VCaP (cell line): Measurements from ENCODE around the gene UNC93B1.

Experiments
- H3K27ac ChIP-seq: fragments of 450-650 bp; 2 replicates; pipeline ENCODE4 v1.5.1; 2017
- CTCF ChIP-seq: fragments of 450-650 bp; conservative IDR thresholded peaks from 2 replicates; pipeline ENCODE4 v1.5.1; 2017; ENCODE audit warnings: mild to moderate bottlenecking, moderate library complexity

The UNC93B1 gene

DNA sequence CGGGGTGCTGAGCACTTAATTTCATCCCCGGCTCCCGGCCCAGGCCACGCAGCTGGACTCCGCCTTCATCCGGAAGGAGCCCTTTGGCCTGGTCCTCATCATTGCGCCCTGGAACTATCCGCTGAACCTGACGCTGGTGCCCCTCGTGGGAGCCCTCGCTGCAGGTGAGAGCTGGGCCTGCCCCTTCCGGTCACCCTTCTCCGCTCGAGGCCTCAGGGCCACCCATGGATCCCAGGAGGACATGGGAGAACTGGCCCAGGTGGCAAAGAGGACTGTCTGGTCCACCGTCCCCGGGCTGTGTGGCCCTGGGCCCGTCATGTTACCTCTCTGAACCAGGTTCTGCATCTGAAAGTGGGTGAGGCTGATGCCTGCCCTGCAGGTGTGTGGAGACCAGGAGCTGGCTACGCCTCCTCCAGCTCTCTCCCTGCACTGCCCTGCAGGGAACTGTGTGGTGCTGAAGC lies 14.9 kb upstream of the UNC93B1 start:
- no peak for TF ChIP-seq CTCF
- no peak overlapping the region for H3K27ac ChIP-seq

DNA sequence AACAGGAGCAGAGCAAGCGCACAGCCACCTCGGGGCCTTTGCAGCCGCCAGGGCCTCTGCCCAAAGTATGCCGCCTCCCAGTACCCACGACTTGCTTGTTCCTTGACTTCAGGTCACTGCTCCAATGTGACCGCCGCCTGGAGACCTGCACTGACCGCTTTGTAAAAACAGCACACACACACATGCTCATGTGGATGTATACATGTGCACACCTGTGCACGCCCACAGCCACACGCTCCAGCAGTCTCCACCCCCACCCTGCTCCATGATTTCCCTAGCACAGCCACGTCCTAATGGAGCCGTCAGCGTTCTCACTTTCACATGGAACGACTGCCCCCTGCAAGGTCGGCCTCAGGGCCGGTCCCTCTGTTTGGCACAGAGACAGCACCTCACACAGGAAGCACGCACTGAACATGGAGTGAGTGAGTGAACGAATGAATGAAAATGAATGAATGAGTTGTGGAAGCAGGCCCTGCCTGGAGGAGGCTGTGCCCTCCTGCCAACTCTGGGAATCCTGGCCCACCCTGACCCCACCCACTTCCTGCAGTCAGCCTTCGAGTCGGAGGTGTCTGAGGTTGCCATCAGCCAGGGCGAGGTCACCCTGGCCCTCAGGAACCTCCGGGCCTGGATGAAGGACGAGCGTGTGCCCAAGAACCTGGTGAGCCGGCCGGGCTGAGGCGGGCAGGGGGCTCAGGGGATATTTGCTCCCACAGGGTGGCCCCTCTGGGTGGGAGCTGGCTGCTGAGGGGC lies 14.3 kb upstream of the UNC93B1 start:
- TF ChIP-seq CTCF = no peak
- no peak overlapping the region for H3K27ac ChIP-seq

GRCh38 chr11:68016904-68017817 lies 13.3 kb upstream of the UNC93B1 start:
- H3K27ac ChIP-seq = no peak overlapping the region
- no peak for TF ChIP-seq CTCF

DNA sequence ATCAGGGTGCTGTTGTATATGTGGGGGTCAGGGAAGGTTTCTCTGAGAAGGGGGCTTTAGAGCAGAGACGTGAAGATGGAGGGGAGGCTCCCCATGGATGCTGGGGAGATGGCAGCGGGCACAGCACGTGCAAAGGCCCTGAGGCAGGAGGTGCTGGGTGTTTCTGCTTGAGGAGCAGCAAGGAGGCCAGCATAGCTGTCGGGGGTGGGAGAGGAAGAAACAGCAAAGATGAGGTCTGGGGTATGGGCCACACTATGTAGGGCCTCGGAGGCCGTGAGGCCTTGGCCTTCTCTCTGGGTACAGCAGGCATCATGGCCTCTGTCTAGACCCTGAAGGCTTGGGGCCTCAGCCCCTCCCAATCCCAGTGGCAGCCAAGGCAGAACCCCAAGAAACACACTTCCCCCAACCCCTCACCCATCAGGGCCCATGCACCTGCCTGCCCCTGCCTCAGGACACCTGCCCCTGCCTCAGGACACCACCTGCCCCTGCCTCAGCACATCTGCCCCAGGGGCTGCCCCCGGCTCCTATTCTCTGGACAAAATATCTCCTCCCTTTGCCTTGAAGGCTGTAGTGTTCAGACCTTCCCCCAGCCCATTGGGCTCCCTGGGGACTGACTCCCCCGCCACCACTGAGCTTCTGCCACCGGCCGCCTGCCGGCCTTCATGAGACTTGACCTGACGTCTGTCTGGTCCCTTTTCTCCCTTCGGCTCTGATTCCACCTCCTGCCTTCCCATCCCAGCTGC lies 12.4 kb upstream of the UNC93B1 start:
- H3K27ac ChIP-seq = no peak overlapping the region
- no peak for TF ChIP-seq CTCF

DNA sequence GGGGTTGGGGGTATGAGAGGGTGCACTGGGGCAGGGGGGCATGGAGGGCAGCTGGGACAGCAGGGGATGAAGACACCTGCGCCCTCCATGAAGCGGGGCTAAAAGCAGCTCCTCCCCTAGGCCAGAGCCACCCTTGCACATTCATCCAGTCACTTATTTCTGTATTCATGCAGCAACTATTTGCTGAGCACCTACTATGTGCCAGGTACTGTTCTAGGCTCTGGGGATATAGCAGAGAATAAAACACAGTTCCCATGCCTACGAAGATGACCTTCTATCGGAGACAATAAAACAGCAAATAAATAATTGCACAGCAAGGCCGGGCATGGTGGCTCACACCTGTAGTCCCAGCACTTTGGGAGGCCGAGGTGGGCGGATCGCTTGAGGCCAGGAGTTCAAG lies 11.6 kb upstream of the UNC93B1 start:
- TF ChIP-seq CTCF = no peak

GRCh38 chr11:68014947-68015447 lies 11.1 kb upstream of the UNC93B1 start:
- H3K27ac ChIP-seq = no peak overlapping the region

More for the DNA sequence above, 11.6 kb upstream of the UNC93B1 start:
- H3K27ac ChIP-seq = no peak overlapping the region

More at GRCh38 chr11:68014947-68015447, 11.1 kb upstream of the UNC93B1 start:
- TF ChIP-seq CTCF = no peak
